Astrocyte of the cerebellum (primary cell): ENCODE data around the gene KIF18B.

ENCODE experiments used
- DNase-seq: peaks from one replicate; pipeline ENCODE4 v3.0.0-alpha.2; 2011; ENCODE audit warnings: low read depth
- H3K4me3 ChIP-seq: 2 replicates; pipeline ENCODE4 v1.5.1; 2011; ENCODE audit warnings: mild to moderate bottlenecking, low read depth, low read length, moderate library complexity
- in situ Hi-C: cut with HindIII; loops from 2 replicates; pipeline ENCODE4 v1.10.0; 2017; ENCODE audit warnings: low sequenced_read_pairs
- TF ChIP-seq, protein P1 (sequence below): IDR thresholded peaks from 2 replicates; pipeline ENCODE4 v1.5.1; 2012; ENCODE audit warnings: low read length, low read depth, moderate library complexity, mild to moderate bottlenecking; ENCODE audit errors: missing control alignments

KIF18B gene

GRCh38 chr17:44965481-44966234 is 18.1 kb upstream of the KIF18B start:
- H3K4me3 ChIP-seq: no peak overlapping the region
- no peak for DNase-seq
- TF ChIP-seq, protein P1, sequence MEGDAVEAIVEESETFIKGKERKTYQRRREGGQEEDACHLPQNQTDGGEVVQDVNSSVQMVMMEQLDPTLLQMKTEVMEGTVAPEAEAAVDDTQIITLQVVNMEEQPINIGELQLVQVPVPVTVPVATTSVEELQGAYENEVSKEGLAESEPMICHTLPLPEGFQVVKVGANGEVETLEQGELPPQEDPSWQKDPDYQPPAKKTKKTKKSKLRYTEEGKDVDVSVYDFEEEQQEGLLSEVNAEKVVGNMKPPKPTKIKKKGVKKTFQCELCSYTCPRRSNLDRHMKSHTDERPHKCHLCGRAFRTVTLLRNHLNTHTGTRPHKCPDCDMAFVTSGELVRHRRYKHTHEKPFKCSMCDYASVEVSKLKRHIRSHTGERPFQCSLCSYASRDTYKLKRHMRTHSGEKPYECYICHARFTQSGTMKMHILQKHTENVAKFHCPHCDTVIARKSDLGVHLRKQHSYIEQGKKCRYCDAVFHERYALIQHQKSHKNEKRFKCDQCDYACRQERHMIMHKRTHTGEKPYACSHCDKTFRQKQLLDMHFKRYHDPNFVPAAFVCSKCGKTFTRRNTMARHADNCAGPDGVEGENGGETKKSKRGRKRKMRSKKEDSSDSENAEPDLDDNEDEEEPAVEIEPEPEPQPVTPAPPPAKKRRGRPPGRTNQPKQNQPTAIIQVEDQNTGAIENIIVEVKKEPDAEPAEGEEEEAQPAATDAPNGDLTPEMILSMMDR: no peak
- in situ Hi-C loops: no loop called here

DNA sequence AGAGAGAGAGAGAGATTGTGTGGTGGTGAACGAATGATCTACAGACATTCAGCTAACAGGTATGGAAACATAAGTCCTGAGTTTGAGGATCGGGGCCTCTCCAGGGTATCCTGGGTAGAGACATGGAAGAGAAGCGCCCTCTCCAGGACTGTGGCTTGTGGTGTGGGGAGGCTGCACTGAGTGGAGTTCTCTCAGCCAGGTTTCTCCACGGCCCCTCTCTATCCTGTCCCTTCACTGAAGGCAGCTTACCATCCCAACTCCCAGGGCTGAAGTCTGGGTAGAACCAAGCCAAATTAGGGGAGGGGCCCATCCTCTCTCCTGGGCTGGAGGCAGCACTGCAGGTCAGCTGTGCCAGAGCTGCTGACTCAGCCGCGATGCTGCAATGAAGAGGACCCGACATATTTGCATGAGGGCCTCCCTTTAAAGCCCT is 14.4 kb upstream of the KIF18B start:
- DNase-seq: no peak
- in situ Hi-C loops: no loop called here
- no peak overlapping the region for H3K4me3 ChIP-seq
- TF ChIP-seq, protein P1: peak; percentile 21

DNA sequence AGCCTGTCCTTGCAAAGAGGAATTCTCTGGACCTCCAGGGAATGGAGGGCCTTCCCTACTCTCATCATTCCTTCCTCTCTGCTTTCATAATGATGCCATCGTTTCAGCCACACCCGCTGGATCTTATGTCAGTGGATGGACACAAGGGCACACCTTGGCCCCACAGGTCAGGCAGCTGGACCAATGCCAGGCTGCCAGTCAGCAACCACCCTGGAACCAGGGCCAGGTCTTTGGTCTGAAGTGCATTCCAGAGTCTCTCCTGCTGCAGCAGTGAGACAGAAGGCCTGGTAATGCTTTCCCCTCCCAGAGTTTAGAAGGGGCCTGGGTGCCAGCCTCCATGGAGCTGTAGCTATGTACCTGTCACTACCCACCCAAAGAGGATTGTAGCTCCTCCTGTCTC is 13.1 kb upstream of the KIF18B start:
- in situ Hi-C loops: no loop called here
- DNase-seq: no peak
- TF ChIP-seq, protein P1: no peak
- no peak overlapping the region for H3K4me3 ChIP-seq

DNA sequence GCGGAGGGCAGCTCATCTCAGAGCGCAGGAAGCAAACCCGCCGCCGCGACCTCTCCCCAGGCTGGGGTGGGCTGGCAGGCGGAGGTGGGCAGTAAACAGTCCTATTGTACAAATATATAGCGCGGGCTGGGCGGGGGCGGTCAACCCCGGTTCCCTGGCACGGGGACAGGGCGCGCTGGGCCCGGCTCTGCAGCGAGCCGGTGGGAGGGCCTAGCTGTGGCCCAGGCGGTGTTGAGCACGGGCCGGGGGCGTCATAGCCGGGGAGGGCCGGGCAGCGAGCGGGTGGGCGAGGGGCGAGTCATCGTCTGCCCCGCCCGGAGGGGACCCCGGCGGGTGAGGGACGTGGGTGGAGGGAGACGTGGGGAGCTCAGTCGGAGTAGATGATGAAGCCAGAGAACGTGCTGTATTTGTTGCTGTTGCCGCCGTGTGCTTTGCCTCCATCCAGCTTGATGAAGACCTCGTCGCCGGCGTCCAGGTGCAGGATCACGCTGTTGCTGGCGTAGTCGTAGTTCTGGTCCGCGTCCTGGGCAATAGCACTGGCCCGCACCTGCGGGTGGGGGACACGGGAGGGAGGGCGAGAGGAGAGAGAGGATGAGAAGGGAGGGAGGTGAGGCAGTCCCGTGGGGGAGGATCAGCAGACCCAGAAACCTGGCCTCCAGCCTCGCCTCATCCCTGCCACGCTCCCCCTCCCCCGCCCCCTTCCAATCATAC is 12.4 kb upstream of the KIF18B start:
- H3K4me3 ChIP-seq: no peak overlapping the region
- TF ChIP-seq, protein P1: no peak
- in situ Hi-C loops: no loop called here
- DNase-seq: no peak

DNA sequence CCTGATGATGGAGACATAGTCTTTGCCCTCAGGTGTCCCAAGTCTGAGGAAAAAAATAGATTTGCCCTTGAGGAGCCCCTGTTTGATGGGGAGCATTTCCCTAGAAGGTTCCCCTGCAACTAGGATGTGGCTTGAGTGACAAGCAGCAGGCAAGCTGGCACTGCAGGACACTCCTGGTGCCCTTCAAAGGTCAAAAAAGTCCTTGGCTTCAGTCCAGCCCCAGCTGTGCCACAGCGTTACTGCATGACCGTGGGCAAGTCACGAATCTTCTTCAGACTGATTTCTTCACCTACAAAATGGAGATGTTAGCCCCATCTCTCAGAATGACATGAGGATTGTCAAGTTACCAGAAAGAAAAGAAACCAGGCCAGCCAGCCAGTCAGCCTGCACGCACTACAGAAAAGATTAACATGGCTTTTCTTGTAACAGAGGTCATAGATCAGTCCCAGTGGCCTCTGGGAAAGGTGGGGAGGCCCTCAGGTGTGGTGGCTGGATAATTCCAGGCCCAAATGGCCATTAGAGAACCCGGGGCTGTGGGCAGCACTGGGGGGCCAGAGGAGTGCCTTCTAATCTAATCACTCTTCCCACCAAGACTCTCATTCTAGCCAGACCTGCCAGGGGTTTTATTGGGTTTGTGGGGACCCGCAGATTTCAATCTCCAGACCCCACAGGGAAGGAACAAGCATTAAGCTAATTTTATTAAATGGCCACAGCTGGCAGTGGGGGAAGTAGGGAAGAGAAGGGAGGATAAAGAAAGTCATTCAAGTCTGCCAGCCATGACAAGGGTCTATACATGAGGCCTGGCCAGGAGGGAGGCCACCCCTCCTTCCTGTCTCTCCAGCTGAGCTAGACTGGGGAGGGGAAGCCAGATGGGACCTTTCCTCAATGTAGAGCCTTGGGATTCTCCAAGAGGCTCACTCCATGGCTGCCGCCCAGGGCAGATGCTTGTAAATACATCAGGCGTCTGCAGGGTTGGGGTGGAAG is 9.7 kb upstream of the KIF18B start:
- TF ChIP-seq, protein P1: no peak
- no peak for DNase-seq
- H3K4me3 ChIP-seq: no peak overlapping the region
- in situ Hi-C loops: no loop called here

- no peak overlapping the region for H3K4me3 ChIP-seq
- in situ Hi-C loops: no loop called here
- TF ChIP-seq, protein P1: no peak
- no peak for DNase-seq
Measured at GRCh38 chr17:44955674-44956425, 8.3 kb upstream of the KIF18B start.
